Left renal pelvis (tissue), 4 donors: ENCODE measurements around the gene C1GALT1C1. TPM values are rescaled to one million over a fixed set of nuclear protein-coding genes. Genes with fewer than 3 reads are reported as not detected.

Experiments used
- DNase-seq, 4 donors: peaks; one replicate each; pipeline ENCODE4 v3.0.0-alpha.2; 2013; ENCODE audit warnings: low read depth in 4 of 4, low spot score in 3 of 4
- polyA plus RNA-seq, 4 donors: library from polyadenylated mRNA; unstranded; fragments of 120-200 nt; gene quantifications; one replicate each; pipeline ENCODE4 v1.2.1, GENCODE V29; 2013; ENCODE audit not compliant: insufficient read length in 4 of 4

Gene C1GALT1C1
- polyA plus RNA-seq, 4 donors = 29.0 to 37.0 (median 35.5) TPM

DNA sequence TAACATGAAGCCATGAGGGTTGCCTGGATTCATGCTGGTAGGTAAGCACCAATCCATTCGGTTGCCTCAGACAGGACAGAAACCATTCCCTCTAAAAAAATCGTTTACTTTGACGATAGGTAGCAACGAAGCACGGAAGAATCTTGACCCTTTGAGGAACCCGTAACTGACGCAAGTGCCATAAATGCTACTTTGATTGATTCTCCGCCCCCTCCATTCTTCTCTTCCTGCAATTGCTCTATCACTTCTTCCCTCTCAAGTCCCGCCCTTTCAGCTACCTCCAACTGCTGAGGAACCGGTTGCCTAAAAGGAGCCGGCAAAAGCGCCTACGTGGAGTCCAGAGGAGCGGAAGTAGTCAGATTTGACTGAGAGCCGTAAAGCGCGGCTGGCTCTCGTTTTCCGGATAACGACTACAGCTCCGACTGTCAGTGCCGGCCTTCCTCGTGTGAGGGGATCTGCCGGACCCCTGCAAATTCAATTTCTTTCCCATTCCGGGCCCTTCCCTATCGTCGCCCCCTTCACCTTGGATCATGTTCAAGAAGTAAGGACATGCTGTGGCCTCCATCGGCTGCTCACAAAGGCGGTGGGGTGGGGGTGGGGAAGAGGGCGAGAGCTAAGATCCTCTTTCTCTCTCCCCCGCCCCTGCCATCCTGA is 26.0 kb downstream of the C1GALT1C1 start, which contains the start of gene MCTS1:
MCTS1 (plus strand) TSS at position 395 of the 654 bp plus-strand sequence; CDS start at position 531, 136 bp downstream.
- DNase-seq = peak; percentile 66 to 83 (median 78)

DNA sequence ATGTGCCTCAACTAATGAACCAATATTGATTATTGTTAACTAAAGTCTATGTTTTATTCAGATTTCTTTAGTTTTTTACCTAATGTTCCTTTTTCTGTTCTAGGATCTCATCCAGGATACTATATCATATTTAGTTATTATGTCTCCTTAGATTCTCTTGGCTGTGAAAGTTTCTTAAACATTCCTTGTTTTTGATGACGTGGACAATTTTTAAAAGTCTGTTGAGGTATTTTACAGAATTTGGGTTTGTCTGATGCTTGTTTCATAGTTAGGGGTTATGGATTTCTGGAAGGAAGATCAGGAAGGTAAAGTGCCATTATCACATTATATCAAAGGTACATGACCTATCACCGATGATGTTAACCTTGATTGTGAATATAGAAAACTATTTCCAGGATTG is 44.2 kb downstream of the C1GALT1C1 start:
- DNase-seq = no peak

Other genes starting within 250 kb of the C1GALT1C1 start
- 100 to 1,000 TPM; 126 to 169 (median 147) TPM for gene LAMP2, start 160.8 kb downstream of the C1GALT1C1 start, polyA plus RNA-seq
- 10 to 100 TPM; 68.8 to 81.9 (median 73.2) TPM for gene CUL4B, start 69.1 kb downstream of the C1GALT1C1 start, polyA plus RNA-seq
- 10 to 100 TPM; 48.0 to 59.6 (median 56.2) TPM for gene MCTS1, start 26.0 kb downstream of the C1GALT1C1 start, polyA plus RNA-seq
- not detected for gene CT47B1, start 245.8 kb upstream of the C1GALT1C1 start, polyA plus RNA-seq